DND-41 (cell line): ENCODE data around the gene DNAJC27.

ENCODE experiments used
- ATAC-seq: fragments of 200-7000 bp; cut with Tn5 transposase; 3 replicates; pipeline ENCODE4 v1.9.1; 2021; ENCODE audit warnings: low read depth; ENCODE audit not compliant: insufficient read depth
- DNase-seq: peaks from one replicate; pipeline ENCODE4 v3.0.0-alpha.2; 2020
- H2AFZ ChIP-seq: 2 replicates; pipeline ENCODE4 v1.6.0; 2012; ENCODE audit warnings: low read depth, low read length
- H3K27ac ChIP-seq: 2 replicates; pipeline ENCODE4 v1.5.1; 2012; ENCODE audit warnings: low read length, inconsistent platforms
- H3K27me3 ChIP-seq: fragments of 200-600 bp; sonication (generic); 2 replicates; pipeline ENCODE4 v1.6.0; 2012; ENCODE audit warnings: low read length, mild to moderate bottlenecking, inconsistent platforms; ENCODE audit not compliant: insufficient read depth, poor library complexity
- H3K36me3 ChIP-seq: 2 replicates; pipeline ENCODE4 v1.5.1; 2012; ENCODE audit warnings: low read length, inconsistent platforms; ENCODE audit not compliant: insufficient read depth
- H3K4me1 ChIP-seq: 2 replicates; pipeline ENCODE4 v1.5.1; 2012; ENCODE audit warnings: mild to moderate bottlenecking, low read length; ENCODE audit not compliant: insufficient read depth
- H3K4me2 ChIP-seq: 2 replicates; pipeline ENCODE4 v1.6.0; 2012; ENCODE audit warnings: mild to moderate bottlenecking, moderate library complexity, low read length, inconsistent platforms; ENCODE audit not compliant: insufficient read depth
- H3K4me3 ChIP-seq, 2 experiments: fragments of 200-600 bp in 1 of 2; shearing (Covaris generic) in 1 of 2; 2 replicates each; pipeline ENCODE4 v1.5.1; 2012 to 2016; ENCODE audit warnings: inconsistent platforms in 2 of 2, low read length in 2 of 2, mild to moderate bottlenecking in 2 of 2, low read depth in 1 of 2, moderate library complexity in 1 of 2
- H3K79me2 ChIP-seq: 2 replicates; pipeline ENCODE4 v1.6.0; 2012; ENCODE audit warnings: low read length, inconsistent platforms; ENCODE audit not compliant: insufficient read depth
- H3K9ac ChIP-seq: 2 replicates; pipeline ENCODE4 v1.6.0; 2012; ENCODE audit warnings: low read depth, mild to moderate bottlenecking, inconsistent platforms, low read length, moderate library complexity
- H3K9me3 ChIP-seq: 2 replicates; pipeline ENCODE4 v1.5.1; 2012; ENCODE audit warnings: low read length, moderate library complexity, mild to moderate bottlenecking, inconsistent platforms; ENCODE audit not compliant: insufficient read depth, severe bottlenecking
- H4K20me1 ChIP-seq: 2 replicates; pipeline ENCODE4 v1.6.0; 2012; ENCODE audit warnings: low read length; ENCODE audit not compliant: insufficient read depth
- CTCF ChIP-seq: IDR thresholded peaks from 2 replicates; pipeline ENCODE4 v1.5.1; 2012; ENCODE audit warnings: borderline replicate concordance, low read length, moderate library complexity, mild to moderate bottlenecking; ENCODE audit not compliant: poor library complexity, severe bottlenecking; ENCODE audit errors: extremely low read depth
- EZH2 ChIP-seq: IDR thresholded peaks from 3 replicates; pipeline ENCODE4 v1.6.1; 2012; ENCODE audit warnings: borderline replicate concordance, low read depth, mild to moderate bottlenecking, moderate library complexity, low read length, inconsistent platforms; ENCODE audit not compliant: severe bottlenecking

The DNAJC27 gene

GRCh38 chr2:24914713-24915112 lies 57.0 kb downstream of the DNAJC27 start:
- no peak overlapping the region for H3K27ac ChIP-seq
- peak overlapping the region; percentile 39; the same call in 1 of the 2 replicates for H3K4me2 ChIP-seq
- H3K4me3 ChIP-seq = no peak overlapping the region
- ATAC-seq = no peak
- H3K9ac ChIP-seq = no peak overlapping the region
- H3K27me3 ChIP-seq = no peaks in the 10 kb centered on the region
- DNase-seq = no peak
- H3K4me1 ChIP-seq = peaks cover 49% of the 10 kb centered on the region
- no peak overlapping the region for H2AFZ ChIP-seq
- peaks cover 86% of the 10 kb centered on the region for H3K79me2 ChIP-seq
- peaks cover 49% of the 10 kb centered on the region for H4K20me1 ChIP-seq
- no peak for TF ChIP-seq CTCF
- TF ChIP-seq EZH2 = no peak
- no peaks in the 10 kb centered on the region for H3K9me3 ChIP-seq
- H3K36me3 ChIP-seq = peaks cover 70% of the 10 kb centered on the region

DNA sequence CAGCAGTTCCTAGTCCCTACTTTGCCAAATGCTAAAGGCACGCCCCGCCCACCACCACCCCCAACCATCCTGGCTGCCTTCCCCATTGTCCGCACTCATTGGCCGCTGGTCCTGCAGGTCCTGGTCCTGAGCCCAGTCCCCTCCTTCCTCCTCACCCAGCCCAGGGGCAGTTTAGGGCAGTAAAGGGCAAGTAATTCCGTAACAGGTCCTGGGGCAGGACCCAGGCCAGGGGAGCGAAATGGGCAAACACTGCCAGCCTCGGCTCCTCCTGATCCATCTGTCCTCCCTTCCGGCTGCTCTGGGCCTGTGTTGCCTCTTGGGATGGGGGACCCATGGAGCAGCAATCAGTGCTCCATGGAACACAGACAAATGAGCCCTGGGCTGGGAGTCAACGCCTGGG lies 57.8 kb downstream of the DNAJC27 start:
- Histone ChIP-seq H3K36me3 (peaks cover 75% of the 10 kb centered on the region), H3K27ac (no peak overlapping the region), H3K9me3 (no peaks in the 10 kb centered on the region), H3K4me2 (peak overlapping the region; percentile 21; the same call in 1 of the 2 replicates), H4K20me1 (peaks cover 51% of the 10 kb centered on the region), H2AFZ (no peak overlapping the region), H3K27me3 (no peaks in the 10 kb centered on the region), H3K79me2 (peaks cover 86% of the 10 kb centered on the region), H3K9ac (no peak overlapping the region), H3K4me3 (no peak overlapping the region), H3K4me1 (peaks cover 43% of the 10 kb centered on the region)
- DNase-seq (no peak), ATAC-seq (no peak)
- TF ChIP-seq EZH2 = no peak
- no peak for TF ChIP-seq CTCF

GRCh38 chr2:24912986-24913385 lies 58.8 kb downstream of the DNAJC27 start:
- peaks cover 85% of the 10 kb centered on the region for H3K79me2 ChIP-seq
- H4K20me1 ChIP-seq = peaks cover 47% of the 10 kb centered on the region
- ATAC-seq = no peak
- H3K9ac ChIP-seq = no peak overlapping the region
- H3K4me1 ChIP-seq = peaks cover 33% of the 10 kb centered on the region
- no peak overlapping the region for H3K27ac ChIP-seq
- H3K9me3 ChIP-seq = no peaks in the 10 kb centered on the region
- no peak for DNase-seq
- H3K27me3 ChIP-seq = no peaks in the 10 kb centered on the region
- H3K4me3 ChIP-seq = no peak overlapping the region
- no peak overlapping the region for H3K4me2 ChIP-seq
- peaks cover 73% of the 10 kb centered on the region for H3K36me3 ChIP-seq
- TF ChIP-seq EZH2 (no peak), CTCF (no peak)
- H2AFZ ChIP-seq = no peak overlapping the region

GRCh38 chr2:24912523-24912922 lies 59.2 kb downstream of the DNAJC27 start:
- TF ChIP-seq CTCF = no peak
- TF ChIP-seq EZH2 = no peak
- Histone ChIP-seq H3K4me1 (peaks cover 29% of the 10 kb centered on the region), H3K9ac (no peak overlapping the region), H3K9me3 (no peaks in the 10 kb centered on the region), H3K4me3 (no peak overlapping the region), H3K27me3 (no peaks in the 10 kb centered on the region), H3K79me2 (peaks cover 80% of the 10 kb centered on the region), H3K36me3 (peaks cover 68% of the 10 kb centered on the region), H3K27ac (no peak overlapping the region), H2AFZ (no peak overlapping the region), H4K20me1 (peaks cover 42% of the 10 kb centered on the region), H3K4me2 (no peak overlapping the region)
- ATAC-seq (no peak), DNase-seq (no peak)
